OCI-LY1 (cell line): ENCODE results near the gene MIF4GD.

Experiments used
- H2AFZ ChIP-seq: fragments of 200-600 bp; sonication (generic), shearing (Covaris generic); 2 replicates; pipeline ENCODE4 v1.6.0; 2014; ENCODE audit warnings: antibody characterized with exemption, mild to moderate bottlenecking, low read length
- H3F3A ChIP-seq: fragments of 200-600 bp; sonication (generic), shearing (Covaris generic); 2 replicates; pipeline ENCODE4 v1.6.0; 2014; ENCODE audit warnings: mild to moderate bottlenecking, antibody characterized with exemption, low read length, moderate library complexity; ENCODE audit not compliant: insufficient read depth
- H3K27ac ChIP-seq: fragments of 200-600 bp; sonication (generic); 2 replicates; pipeline ENCODE4 v1.5.1; 2014; ENCODE audit warnings: low read length, mixed run types, mild to moderate bottlenecking, low read depth; ENCODE audit not compliant: poor library complexity, severe bottlenecking
- H3K27me3 ChIP-seq: fragments of 200-600 bp; sonication (generic); 2 replicates; pipeline ENCODE4 v1.6.0; 2014; ENCODE audit warnings: antibody characterized with exemption, mild to moderate bottlenecking, low read length, moderate library complexity; ENCODE audit not compliant: insufficient read depth
- H3K36me3 ChIP-seq: fragments of 200-600 bp; sonication (generic); 2 replicates; pipeline ENCODE4 v1.6.1; 2014; ENCODE audit warnings: mild to moderate bottlenecking, antibody characterized with exemption, low read length, moderate library complexity, mixed read lengths; ENCODE audit not compliant: insufficient read depth
- H3K4me1 ChIP-seq: fragments of 200-600 bp; sonication (generic); 2 replicates; pipeline ENCODE4 v1.5.1; 2014; ENCODE audit warnings: mild to moderate bottlenecking, low read length, moderate library complexity; ENCODE audit not compliant: insufficient read depth, severe bottlenecking
- H3K4me2 ChIP-seq: fragments of 200-600 bp; sonication (generic), shearing (Covaris generic); 2 replicates; pipeline ENCODE4 v1.6.1; 2014; ENCODE audit warnings: low read length
- H3K4me3 ChIP-seq: fragments of 200-600 bp; sonication (generic); 2 replicates; pipeline ENCODE4 v1.5.1; 2014; ENCODE audit warnings: low read length, low read depth, mild to moderate bottlenecking, mixed read lengths; ENCODE audit not compliant: poor library complexity, severe bottlenecking
- H3K79me2 ChIP-seq: fragments of 200-600 bp; shearing (Covaris generic); 2 replicates; pipeline ENCODE4 v1.6.1; 2016; ENCODE audit warnings: mixed run types, low read length, mixed read lengths; ENCODE audit not compliant: insufficient read depth
- H3K9ac ChIP-seq: fragments of 200-600 bp; sonication (generic), shearing (Covaris generic); 2 replicates; pipeline ENCODE4 v1.6.1; 2014; ENCODE audit warnings: mild to moderate bottlenecking, low read length, mixed read lengths
- H3K9me2 ChIP-seq: fragments of 200-600 bp; sonication (generic), shearing (Covaris generic); 2 replicates; pipeline ENCODE4 v1.6.1; 2014; ENCODE audit warnings: low read depth, mild to moderate bottlenecking, low read length, mixed read lengths
- H3K9me3 ChIP-seq: fragments of 200-600 bp; shearing (Covaris generic); 2 replicates; pipeline ENCODE4 v1.6.1; 2014; ENCODE audit warnings: low read length, mixed read lengths
- H4K20me1 ChIP-seq: fragments of 200-600 bp; sonication (generic), shearing (Covaris generic); 2 replicates; pipeline ENCODE4 v1.6.0; 2016; ENCODE audit warnings: mild to moderate bottlenecking, low read length; ENCODE audit not compliant: insufficient read depth
- EZH2 ChIP-seq: fragments of 200-600 bp; sonication (generic), shearing (Covaris generic); IDR thresholded peaks from 2 replicates; pipeline ENCODE4 v1.8.0; 2017; ENCODE audit warnings: borderline replicate concordance, mixed run types, mild to moderate bottlenecking, antibody characterized with exemption, low read length, moderate library complexity, mixed read lengths
- TF ChIP-seq, protein P1 (sequence below): fragments of 200-600 bp; sonication (generic), shearing (Covaris generic); IDR thresholded peaks from 2 replicates; pipeline ENCODE4 v1.5.1; 2017; ENCODE audit warnings: mild to moderate bottlenecking, antibody characterized with exemption, low read length, moderate library complexity, mixed read lengths

Gene MIF4GD

GRCh38 chr17:75244133-75244866 lies 26.7 kb downstream of the MIF4GD start:
- Histone ChIP-seq H3K9ac (peak overlapping the region; percentile 57), H3F3A (peaks cover 7% of the 10 kb centered on the region), H3K79me2 (no peaks in the 10 kb centered on the region), H3K4me3 (peak overlapping the region; percentile 33), H2AFZ (no peak overlapping the region), H3K36me3 (peaks cover 57% of the 10 kb centered on the region; the same call in 1 of the 2 replicates), H3K27ac (peak overlapping the region; percentile 94), H4K20me1 (no peaks in the 10 kb centered on the region), H3K9me3 (no peaks in the 10 kb centered on the region), H3K4me1 (peaks cover 53% of the 10 kb centered on the region), H3K4me2 (peak overlapping the region; percentile 51), H3K27me3 (no peaks in the 10 kb centered on the region), H3K9me2 (no peaks in the 10 kb centered on the region)
- TF ChIP-seq, protein P1, sequence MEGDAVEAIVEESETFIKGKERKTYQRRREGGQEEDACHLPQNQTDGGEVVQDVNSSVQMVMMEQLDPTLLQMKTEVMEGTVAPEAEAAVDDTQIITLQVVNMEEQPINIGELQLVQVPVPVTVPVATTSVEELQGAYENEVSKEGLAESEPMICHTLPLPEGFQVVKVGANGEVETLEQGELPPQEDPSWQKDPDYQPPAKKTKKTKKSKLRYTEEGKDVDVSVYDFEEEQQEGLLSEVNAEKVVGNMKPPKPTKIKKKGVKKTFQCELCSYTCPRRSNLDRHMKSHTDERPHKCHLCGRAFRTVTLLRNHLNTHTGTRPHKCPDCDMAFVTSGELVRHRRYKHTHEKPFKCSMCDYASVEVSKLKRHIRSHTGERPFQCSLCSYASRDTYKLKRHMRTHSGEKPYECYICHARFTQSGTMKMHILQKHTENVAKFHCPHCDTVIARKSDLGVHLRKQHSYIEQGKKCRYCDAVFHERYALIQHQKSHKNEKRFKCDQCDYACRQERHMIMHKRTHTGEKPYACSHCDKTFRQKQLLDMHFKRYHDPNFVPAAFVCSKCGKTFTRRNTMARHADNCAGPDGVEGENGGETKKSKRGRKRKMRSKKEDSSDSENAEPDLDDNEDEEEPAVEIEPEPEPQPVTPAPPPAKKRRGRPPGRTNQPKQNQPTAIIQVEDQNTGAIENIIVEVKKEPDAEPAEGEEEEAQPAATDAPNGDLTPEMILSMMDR: no peak
- no peak for TF ChIP-seq EZH2

DNA sequence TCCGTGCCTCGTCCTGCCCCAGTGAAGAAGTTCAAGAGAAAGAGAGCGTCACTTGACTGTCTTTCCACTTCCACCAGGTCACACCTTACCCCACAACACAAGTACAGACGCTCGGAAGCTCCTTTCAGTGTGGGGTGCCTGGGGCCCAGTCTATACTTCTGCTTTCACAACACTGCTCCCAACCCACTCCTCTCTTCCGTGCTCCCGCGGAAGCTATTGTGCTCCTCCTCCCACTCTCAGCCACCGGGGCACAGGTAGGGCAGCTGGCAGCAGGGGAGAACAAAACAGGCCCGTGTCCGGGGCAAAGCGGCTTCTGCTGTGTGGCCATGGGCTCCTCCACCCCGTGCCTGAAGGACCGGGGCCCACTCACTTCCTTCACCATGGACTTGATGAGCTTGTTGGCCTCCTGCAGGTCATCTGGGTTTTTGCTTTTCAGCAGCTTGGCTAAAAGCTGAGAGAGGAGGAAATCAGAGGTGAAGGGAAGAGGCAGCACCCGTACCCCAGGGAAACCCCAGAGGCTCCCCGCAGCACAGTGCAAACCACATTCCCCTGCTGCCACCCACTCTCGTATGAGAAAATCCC lies 28.5 kb downstream of the MIF4GD start:
- H4K20me1 ChIP-seq: no peaks in the 10 kb centered on the region
- peaks cover 7% of the 10 kb centered on the region for H3F3A ChIP-seq
- H3K4me1 ChIP-seq: peaks cover 53% of the 10 kb centered on the region
- H3K27ac ChIP-seq: peak overlapping the region; percentile 94
- no peaks in the 10 kb centered on the region for H3K9me2 ChIP-seq
- TF ChIP-seq, protein P1: no peak; the same call in 1 of the 2 replicates
- no peak for TF ChIP-seq EZH2
- no peaks in the 10 kb centered on the region for H3K27me3 ChIP-seq
- H3K79me2 ChIP-seq: no peaks in the 10 kb centered on the region
- H2AFZ ChIP-seq: no peak overlapping the region
- no peaks in the 10 kb centered on the region for H3K9me3 ChIP-seq
- H3K36me3 ChIP-seq: peaks cover 74% of the 10 kb centered on the region
- no peak overlapping the region; the same call in 1 of the 2 replicates for H3K4me2 ChIP-seq
- H3K9ac ChIP-seq: peak overlapping the region; percentile 7; the same call in 1 of the 2 replicates
- H3K4me3 ChIP-seq: no peak overlapping the region

DNA sequence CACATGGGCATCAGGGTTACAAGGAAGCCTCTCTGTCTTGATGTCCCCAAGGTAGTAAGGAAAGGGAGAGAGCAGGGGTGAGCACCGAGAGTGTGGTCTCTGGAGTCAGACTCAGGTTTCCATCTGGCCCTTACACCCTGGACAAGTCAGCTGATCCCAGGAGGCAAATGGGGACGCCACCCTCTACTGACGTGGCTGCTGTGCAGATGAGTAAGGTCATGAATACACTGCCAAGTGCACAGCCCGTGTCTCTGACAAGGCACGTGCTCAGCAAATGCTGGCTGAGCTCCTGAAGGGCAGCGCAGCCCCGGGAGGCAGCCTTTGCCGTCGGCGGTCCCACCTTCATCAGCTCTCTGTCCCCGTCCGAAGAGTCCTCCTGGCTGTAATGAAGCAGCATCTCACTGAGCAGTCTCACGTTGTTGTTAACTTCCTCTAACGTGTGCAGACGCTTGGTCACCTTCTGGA lies 29.0 kb downstream of the MIF4GD start:
- H3K27me3 ChIP-seq: no peaks in the 10 kb centered on the region
- H3K9ac ChIP-seq: peak overlapping the region; percentile 7; the same call in 1 of the 2 replicates
- peaks cover 53% of the 10 kb centered on the region for H3K4me1 ChIP-seq

More for the DNA sequence above, 29.0 kb downstream of the MIF4GD start:
- Histone ChIP-seq H3K36me3 (peaks cover 80% of the 10 kb centered on the region), H3K4me2 (no peak overlapping the region; the same call in 1 of the 2 replicates), H2AFZ (no peak overlapping the region), H3K27ac (peak overlapping the region; percentile 94), H3K9me2 (no peaks in the 10 kb centered on the region), H4K20me1 (no peaks in the 10 kb centered on the region), H3F3A (peaks cover 7% of the 10 kb centered on the region), H3K4me3 (no peak overlapping the region), H3K79me2 (no peaks in the 10 kb centered on the region), H3K9me3 (no peaks in the 10 kb centered on the region)
- TF ChIP-seq, protein P1: no peak
- TF ChIP-seq EZH2: no peak
